GM21576 (cell line): ENCODE measurements around the gene HDAC10.

Experiments
- ATAC-seq: cut with Tn5 transposase; IDR thresholded peaks from one replicate; pipeline ENCODE4 v1.9.1; 2021; ENCODE audit warnings: mild to moderate bottlenecking, moderate library complexity; ENCODE audit not compliant: unreplicated experiment

The HDAC10 gene

DNA sequence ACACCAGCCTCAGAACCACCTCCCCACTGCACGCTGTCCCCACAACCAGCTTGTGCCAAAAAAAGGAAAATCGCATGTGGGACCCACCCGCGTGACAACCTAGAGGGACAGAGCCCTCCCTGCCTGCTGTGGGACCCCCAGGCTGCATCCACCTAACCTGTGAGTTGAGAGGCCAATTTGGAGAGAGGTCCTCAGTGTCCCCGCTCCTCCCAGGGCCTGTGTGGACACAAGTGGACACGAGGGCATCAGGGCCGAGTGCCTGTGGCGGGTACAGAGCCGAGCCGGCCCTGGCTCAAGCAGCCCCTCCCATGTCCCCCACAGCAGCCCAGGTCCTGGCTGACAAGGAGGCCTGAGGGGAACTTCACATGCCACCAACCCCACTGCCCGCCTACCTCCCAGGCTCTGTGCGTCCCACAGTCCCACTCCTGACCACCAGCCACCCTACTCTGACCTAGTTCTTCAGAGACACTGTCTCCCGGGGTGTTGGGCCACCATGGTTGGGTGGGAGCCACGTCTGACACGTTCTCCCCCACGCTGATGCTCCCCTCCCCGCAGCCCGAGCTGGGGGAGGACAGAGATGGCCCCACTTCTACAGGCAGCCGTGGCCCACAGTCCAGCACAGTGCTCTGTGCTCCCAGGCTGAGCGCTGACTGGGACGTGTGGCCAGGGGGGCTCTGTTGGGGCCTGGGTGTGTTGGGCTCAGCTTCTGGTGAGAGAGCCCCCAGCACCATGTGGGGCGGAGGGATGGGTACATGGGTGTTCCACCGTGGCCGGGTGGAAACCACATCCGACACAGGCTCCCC is 31.1 kb downstream of the HDAC10 start:
- ATAC-seq = no peak

DNA sequence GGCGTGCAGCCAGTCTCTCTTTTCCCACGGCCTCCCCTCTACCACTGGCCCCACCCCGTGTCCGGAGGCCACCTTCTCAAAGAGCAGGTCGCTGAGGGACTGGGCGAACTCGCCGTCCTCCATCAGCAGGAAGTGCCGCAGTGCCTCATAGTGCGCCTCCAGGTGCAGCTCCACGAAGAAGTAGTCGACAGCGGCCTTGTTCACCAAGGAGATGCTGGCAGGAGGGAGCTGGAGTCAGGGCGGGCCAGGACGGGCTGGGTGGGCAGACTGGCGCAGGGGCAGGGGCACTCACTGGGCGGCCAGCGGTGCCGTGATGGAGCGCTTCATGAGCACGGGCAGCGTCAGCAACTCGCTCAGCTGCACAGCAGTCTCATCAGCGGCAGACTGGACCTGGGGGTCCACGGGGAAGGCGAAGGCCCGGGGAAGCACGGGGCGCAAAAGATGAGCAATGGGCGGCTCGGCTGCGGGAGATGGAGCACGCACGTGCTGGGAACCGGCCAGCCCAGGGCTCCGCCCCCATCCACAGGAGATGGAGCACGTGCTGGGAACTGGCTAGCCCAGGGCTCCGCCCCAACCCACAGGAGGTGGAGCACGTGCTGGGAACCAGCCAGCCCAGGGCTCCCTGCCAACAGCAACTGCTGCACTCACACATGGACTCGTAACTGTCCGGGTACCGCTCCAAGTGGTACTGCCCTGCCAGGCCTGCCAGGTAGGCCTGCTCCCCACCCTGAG is 31.9 kb downstream of the HDAC10 start:
- no peak for ATAC-seq

DNA sequence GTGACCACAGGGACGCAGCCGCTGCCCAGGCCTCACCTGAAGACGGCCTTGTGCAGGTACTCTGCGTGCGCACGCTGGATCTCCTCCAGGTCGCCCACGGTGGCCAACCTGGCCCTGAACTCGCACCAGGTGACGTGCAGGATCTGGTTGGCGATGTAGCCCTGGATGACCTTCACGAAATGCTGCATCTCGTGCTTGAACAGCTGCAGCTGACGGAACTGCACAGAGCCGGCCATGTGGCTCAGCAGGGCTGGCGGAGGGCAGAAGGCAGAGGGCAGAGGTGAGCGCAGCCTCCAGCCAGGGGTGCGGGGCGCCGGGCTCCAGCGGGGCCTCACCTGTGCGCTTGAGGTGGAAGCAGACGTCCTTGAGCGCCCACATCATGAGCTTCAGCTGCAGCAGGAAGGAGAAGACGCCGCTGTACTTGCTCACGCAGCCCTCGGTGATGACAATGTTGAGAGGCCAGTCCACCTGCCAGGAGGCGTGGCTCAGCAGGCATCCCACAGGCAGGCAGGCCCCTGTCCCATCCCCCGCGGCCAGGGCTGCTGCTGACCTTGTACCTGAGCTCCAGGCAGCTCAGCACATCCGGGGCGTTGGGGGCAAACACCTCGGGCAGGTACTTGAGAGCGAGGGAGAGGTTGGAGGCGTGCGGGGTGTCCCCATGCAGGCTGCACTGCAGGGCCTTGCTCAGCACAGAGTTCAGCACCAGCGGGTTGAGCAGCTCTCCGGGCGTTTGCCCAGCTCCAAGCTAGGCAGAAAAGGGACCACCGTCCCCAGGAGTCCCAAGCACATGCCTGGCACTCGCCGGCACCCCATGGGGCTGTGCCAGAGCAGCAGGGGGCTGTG is 32.7 kb downstream of the HDAC10 start:
- no peak for ATAC-seq

DNA sequence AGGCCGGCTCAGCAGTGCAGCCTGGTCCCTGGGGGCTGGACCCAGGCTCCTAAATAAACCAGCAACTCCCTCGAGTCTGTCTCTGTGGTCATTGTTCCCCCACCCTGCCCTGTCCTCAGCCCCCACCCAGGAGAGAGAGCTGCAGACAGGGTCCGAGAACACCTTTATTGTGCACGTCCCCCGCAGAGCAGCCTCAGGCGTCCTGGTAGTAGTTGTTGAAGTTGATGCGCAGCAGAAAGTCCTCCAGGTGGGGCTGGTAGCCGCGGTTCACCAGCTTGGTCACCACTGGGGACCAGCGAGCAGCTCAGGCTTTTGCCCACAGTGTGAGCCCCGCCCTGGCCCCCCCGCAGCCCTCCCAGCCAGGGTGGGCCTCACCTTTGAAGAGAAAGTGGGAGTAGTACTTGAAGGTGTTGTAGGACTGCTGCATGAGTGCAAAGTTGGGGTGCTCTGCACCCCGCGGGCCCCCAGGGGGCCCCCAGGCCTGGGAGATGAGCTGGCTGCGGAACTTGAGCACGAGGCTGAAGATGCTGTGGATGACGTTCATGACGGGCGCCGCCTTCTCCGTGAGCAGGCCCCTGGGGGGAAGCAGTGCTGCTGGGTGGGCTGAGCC is 33.4 kb downstream of the HDAC10 start:
- ATAC-seq = no peak

DNA sequence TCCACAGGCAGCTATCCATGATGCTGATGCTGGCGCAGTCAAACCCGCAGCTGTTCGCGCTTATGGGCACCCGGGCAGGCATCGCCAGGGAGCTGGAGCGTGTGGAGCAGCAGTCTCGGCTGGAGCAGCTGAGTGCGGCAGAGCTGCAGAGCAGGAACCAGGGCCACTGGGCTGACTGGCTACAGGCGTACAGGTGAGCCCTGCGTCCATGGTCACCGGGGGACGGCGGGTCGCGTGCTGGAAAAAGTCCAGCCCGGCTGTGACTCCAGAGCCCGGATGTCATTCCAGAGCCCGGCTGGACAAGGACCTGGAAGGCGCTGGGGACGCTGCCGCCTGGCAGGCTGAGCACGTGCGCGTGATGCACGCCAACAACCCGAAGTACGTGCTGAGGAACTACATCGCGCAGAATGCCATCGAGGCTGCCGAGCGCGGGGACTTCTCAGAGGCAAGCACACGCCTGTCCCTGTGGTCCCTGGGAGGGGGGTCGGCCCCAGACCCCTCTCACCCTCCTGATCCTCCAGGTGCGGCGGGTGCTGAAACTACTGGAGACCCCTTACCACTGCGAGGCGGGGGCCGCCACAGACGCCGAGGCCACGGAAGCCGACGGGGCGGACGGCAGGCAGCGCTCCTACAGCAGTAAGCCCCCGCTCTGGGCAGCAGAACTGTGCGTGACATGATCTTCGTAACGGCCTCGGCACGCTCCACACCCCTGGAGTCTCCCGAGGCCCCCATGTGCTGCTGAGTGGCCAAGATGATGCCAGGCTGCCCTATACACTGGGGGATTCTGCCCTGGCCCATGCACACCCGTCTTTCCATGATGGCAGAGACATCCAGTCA is 34.2 kb downstream of the HDAC10 start:
- ATAC-seq = no peak

DNA sequence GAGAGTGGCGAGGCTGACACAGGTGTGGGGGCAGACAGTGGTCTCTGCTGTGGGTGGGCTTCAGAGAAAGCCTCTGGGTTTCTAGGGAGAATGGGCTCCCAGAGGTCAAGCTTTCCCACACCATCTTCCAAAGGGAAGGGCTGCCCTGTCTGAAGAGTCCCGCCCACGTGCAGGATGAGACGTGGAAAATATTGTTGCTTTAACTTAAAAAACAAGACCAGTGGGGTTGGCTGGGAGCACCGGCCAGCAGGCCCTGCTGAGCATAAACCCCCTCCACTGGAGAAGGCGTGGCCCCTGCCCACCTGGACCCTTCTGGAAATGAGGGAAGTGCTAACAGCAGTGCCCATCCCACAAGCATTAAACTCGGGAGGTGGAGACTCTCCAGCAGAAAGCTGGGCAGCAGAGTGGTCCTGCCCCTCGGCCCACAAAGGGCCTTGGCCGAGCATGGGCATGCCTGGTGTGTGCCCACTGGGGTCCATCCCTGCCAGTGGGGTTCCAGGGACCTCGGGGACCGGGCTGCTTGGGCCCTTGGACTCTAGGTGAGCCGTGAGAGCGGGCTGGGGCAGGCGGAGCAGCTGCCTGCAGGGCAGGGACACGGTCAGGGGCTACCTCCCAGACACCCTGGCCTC is 34.9 kb downstream of the HDAC10 start:
- no peak for ATAC-seq

DNA sequence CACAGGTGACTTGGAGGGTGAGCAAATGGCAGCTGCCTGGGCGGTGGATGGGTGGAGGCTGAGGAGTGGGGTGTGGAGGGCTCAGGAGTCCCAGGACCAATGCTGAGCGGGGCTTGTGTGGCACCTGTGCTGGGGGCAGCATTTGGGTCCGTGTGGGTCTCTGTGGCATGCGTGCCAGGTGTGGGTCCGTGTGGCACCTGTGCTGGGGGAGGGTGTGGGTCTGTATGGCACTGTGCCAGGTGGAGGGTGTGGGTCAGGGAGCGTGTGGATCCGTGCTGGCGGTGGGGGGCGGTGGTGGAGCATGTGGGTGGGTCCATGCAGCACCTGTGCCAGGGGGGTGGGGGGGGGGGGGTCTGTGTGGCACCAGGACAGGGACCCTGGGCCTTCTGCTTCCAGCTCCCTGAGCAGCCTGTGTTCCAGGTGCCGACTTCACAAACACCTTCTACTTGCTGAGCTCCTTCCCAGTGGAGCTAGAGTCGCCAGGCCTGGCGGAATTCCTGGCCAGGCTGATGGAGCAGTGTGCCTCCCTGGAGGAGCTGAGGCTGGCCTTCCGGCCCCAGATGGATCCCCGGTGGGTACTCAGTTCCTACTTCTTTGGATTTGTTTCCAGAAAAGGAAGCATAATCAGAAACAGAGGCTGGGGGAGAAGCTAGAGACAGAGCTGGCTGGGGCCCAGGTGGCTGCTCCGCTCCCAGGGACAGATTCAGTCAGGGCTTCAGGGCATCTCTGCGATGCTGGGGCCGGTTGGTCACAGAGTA is 35.6 kb downstream of the HDAC10 start:
- no peak for ATAC-seq

DNA sequence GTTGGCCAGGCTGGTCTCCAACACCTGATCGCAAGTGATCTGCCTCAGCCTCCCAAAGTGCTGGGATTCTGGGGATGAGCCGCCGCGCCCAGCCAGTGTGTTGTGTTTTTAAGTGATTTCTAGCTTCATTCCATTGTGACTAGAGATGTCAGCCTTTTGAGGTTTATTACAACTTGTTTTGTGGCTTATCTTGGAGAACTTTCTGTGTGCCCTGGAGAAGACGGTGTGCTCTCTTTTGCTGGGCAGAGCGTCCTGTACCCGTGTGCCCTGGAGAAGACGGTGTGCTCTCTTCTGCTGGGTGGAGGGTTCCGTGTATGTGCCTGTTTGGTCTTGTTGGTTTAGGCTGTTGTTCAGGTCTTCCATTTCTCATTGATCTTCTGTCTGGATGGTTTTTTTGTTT is 37.8 kb downstream of the HDAC10 start:
- ATAC-seq = no peak

DNA sequence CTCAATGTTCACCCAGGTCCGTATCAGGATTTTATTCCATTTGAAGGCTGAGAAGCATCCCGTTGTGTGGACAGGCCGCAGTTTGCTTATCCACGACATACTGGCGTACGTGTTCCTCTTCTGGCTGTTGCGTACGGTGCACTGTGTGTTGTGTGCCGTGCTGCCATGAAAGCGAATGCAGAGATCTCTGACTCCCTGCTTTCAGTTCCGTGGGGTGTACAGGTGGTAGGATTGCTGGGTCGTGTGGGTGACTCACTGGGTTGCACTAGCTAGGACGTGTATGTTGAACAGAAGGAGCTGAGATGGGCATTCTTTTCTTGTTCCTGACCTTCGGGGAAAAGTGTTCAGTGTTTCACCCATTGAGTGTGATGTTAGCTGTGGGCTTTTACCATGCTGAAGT is 39.9 kb downstream of the HDAC10 start:
- no peak for ATAC-seq

DNA sequence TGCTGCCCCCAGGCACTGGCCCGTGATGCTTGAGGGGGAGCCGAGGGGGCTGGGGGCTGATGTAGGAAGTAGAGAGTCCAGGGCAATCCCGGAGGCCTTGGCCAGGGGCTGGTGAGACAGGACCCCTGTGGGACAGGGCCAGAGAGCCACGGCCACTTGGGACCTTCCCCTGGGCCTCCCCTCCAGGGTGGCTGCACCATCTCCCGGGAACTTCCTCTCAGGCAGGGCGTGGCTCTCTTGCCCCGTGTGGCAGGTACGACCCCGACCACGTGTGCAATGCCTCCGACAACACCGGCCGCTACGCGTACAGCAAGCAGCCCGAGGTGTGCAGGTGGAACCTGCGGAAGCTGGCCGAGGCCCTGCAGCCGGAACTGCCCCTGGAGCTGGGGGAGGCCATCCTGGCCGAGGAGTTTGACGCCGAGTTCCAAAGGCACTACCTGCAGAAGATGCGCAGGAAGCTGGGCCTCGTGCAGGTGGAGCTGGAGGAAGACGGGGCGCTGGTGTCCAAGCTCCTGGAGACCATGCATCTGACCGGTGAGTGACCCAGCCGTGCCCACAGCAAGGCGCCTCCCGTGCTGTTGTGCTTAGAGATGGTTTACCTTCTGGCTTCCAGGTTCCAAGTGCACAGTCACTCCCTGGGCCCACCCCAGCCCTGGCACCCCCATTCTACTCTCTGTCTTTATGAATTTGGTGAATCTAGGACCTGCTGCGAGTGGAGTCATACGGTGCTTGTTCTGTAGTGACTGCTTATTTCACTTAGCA is 40.5 kb downstream of the HDAC10 start:
- no peak for ATAC-seq

DNA sequence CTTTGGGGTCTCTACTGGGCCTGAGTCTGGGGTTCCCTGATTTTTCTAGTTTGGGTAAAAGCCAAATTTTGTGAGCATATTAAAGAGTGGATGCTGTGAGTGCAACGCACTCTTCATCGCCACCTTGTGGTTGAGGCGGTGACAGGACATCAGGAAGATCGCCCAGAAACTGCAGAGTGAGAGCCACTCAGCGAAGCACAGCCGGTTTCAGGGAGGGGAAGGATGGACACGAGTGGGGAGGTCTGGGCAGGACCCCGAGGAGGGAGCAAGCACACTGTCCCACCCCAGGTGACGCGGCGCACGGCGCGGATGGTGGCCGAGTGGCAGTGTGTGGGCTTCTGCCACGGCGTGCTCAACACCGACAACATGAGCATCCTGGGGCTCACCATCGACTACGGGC is 41.2 kb downstream of the HDAC10 start:
- no peak for ATAC-seq

DNA sequence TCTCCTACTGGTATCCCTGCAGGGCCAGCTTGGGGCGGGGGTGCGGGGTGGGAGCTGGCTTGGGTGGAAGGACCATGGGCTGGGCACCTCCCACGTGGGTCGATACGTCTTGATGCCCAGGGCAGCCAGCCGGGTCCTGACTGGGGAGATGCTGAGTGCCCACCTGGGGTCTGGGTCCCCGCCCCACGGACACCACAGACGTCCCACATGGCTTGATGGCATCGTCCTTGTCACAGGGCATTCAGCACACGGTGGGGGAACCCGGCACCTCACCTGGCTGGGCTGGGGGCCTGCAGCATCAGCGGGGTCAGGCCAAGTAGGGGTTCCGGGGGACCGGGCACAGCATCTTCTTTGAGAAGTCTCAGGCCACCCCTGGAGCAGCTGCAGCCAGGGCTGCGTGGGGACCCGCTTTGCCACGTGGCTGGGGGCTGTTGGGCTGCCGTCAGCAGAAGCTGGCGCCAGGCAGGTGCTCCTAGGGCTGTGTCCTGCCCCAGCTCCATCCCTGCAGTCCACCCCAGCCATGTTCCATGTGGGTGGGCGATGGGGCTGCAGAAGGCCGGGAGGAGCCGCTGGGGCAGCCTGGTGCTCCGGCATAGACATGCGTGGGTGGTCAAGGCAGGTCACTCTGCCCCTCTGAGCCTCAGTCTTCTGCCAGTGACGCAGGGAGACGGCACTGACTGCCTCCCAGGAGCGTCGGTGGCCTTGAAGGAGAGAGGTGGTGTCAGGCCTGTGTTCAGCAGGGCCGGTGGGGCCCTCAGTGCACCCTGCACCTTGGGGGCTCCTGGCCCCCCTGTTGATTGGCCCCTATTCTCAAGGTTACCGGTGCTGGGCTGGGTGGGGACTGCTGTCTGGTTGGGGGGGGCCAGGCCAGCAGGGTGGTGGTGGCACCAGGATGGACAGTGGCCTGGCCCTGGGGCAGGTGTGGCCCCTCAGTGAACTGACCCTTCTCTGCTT is 41.8 kb downstream of the HDAC10 start:
- ATAC-seq = no peak

DNA sequence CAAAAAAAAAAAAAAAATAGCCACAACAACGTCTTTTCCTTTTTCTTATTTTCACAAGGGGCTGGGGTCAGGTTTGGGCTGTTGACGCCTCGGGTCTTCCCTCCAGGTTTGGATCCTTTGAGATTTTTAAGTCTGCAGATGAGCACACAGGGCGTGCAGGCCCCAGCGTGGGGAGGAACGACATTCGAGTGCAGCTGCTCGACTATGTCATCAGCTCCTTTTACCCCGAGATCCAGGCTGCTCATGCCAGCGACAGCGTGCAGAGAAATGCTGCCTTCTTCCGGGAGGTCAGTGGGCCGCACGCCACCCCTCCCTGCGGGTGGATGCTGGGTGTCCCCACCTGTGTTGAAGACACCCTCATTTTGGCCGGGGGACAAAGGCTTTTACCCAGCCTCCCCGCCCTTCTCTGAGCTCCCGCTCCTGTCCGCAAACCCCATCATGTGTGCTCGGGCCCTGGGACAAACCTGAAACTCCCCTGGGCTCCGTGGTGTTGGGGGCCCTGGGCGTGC is 42.6 kb downstream of the HDAC10 start:
- no peak for ATAC-seq

DNA sequence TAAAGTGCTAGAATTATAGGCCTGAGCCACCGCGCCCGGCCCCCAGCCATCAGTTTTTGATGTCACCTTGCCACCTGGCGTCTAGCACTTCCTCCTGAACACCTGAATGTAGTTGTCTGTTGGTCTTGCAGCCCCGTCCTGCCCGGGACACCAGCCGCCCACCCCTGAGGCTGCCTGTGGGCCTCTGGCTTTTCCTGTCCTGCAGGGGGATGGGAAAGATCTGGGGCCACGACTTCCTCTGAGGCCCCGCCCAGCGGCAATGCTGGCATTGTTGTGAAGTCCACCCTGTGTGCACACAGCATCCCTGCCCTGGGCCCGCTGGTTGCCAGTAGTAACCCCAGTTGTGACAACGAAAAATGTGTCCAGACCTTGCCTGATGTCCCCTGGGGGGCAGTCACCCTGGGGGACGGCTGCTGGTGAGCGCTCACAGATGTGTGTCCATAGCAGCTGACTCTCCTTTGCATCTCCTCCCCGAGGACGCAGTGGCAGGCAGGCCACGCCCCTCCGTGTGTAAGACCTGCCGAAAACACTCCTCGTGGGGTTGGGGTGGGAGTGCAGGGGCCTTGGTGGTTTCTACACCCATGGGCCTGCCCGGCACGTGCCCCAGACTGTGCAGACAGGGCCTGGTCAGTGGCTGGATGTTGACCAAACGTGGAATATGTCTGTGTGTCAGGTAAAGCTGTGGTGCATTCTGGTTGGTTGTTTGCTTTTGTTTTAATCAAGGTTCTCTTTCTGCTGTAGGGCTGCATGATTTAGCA is 43.5 kb downstream of the HDAC10 start:
- ATAC-seq = no peak

DNA sequence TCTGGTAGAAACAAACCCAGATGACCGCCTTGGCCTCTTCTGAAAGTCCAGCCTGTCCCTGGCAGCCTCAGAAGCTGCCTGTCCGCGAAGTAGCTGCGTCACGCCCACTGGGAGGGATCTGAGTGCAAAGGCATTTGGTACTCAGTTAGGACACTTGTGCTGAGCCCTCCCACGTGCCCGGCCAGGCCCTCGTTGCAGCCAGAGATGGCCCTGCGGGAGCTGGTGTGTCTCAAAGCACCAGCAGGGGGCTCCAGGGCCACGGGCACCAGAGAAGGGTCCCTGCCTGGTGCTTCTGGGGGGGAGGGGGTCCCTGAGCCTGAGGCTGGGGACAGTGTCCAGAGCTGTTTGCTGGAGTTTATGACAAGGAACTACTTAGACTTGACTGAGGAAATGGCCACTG is 44.5 kb downstream of the HDAC10 start:
- no peak for ATAC-seq
